KMS-11 (cell line): ENCODE data around the gene DDX5.

Experiments
- H2AFZ ChIP-seq: fragments of 200-600 bp; sonication (generic); 2 replicates; pipeline ENCODE4 v1.6.1; 2016; ENCODE audit warnings: antibody characterized with exemption, mixed run types, low read depth
- H3K27ac ChIP-seq: fragments of 200-600 bp; sonication (generic); 2 replicates; pipeline ENCODE4 v1.6.1; 2016; ENCODE audit warnings: mild to moderate bottlenecking, mixed run types
- H3K27me3 ChIP-seq: fragments of 200-600 bp; sonication (generic); 2 replicates; pipeline ENCODE4 v1.6.1; 2017; ENCODE audit warnings: mild to moderate bottlenecking, low read depth, mixed run types, moderate library complexity; ENCODE audit not compliant: insufficient read depth
- H3K36me3 ChIP-seq: fragments of 200-600 bp; sonication (generic); 2 replicates; pipeline ENCODE4 v1.6.1; 2017; ENCODE audit warnings: mild to moderate bottlenecking, mixed run types; ENCODE audit not compliant: insufficient read depth
- H3K4me1 ChIP-seq: fragments of 200-600 bp; sonication (generic); 2 replicates; pipeline ENCODE4 v1.6.1; 2016; ENCODE audit warnings: mild to moderate bottlenecking, low read depth, mixed run types; ENCODE audit not compliant: poor library complexity, severe bottlenecking
- H3K4me2 ChIP-seq: fragments of 200-600 bp; sonication (generic); 2 replicates; pipeline ENCODE4 v1.7.0; 2016; ENCODE audit warnings: mild to moderate bottlenecking, mixed run types
- H3K4me3 ChIP-seq: fragments of 200-600 bp; sonication (generic); IDR thresholded peaks from 2 replicates; pipeline ENCODE4 v1.6.1; 2017; ENCODE audit warnings: low read depth, low read length, mixed read lengths; ENCODE audit not compliant: insufficient read depth
- H3K79me2 ChIP-seq: fragments of 200-600 bp; sonication (generic); 2 replicates; pipeline ENCODE4 v1.6.1; 2016; ENCODE audit warnings: low read depth, mixed run types; ENCODE audit not compliant: insufficient read depth
- H3K9ac ChIP-seq: fragments of 200-600 bp; sonication (generic); 2 replicates; pipeline ENCODE4 v1.6.1; 2016; ENCODE audit warnings: mild to moderate bottlenecking, mixed run types
- H4K20me1 ChIP-seq: fragments of 200-600 bp; sonication (generic); 2 replicates; pipeline ENCODE4 v1.6.1; 2016; ENCODE audit warnings: mild to moderate bottlenecking, mixed run types; ENCODE audit not compliant: insufficient read depth
- TF ChIP-seq, protein P1 (sequence below): fragments of 200-600 bp; sonication (generic); conservative IDR thresholded peaks from 2 replicates; pipeline ENCODE4 v1.6.1; 2017; ENCODE audit warnings: low read depth, mild to moderate bottlenecking, antibody characterized with exemption, low read length, moderate library complexity, mixed read lengths

Gene DDX5

GRCh38 chr17:64500487-64500859, 5.6 kb downstream of the DDX5 start:
- Histone ChIP-seq H3K9ac (no peak overlapping the region; the same call in 1 of the 2 replicates), H3K27me3 (no peaks in the 10 kb centered on the region), H2AFZ (no peak overlapping the region), H3K4me1 (peaks cover 79% of the 10 kb centered on the region), H3K4me2 (peak overlapping the region; percentile 44; the same call in 1 of the 2 replicates), H3K4me3 (no peak overlapping the region), H3K79me2 (peaks cover 72% of the 10 kb centered on the region), H3K36me3 (peaks cover 61% of the 10 kb centered on the region), H4K20me1 (peaks cover 58% of the 10 kb centered on the region), H3K27ac (peak overlapping the region; percentile 16; the same call in 1 of the 2 replicates)
- TF ChIP-seq, protein P1, sequence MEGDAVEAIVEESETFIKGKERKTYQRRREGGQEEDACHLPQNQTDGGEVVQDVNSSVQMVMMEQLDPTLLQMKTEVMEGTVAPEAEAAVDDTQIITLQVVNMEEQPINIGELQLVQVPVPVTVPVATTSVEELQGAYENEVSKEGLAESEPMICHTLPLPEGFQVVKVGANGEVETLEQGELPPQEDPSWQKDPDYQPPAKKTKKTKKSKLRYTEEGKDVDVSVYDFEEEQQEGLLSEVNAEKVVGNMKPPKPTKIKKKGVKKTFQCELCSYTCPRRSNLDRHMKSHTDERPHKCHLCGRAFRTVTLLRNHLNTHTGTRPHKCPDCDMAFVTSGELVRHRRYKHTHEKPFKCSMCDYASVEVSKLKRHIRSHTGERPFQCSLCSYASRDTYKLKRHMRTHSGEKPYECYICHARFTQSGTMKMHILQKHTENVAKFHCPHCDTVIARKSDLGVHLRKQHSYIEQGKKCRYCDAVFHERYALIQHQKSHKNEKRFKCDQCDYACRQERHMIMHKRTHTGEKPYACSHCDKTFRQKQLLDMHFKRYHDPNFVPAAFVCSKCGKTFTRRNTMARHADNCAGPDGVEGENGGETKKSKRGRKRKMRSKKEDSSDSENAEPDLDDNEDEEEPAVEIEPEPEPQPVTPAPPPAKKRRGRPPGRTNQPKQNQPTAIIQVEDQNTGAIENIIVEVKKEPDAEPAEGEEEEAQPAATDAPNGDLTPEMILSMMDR, result no peak

- Histone ChIP-seq H3K9ac (peak overlapping the region; percentile 41; the same call in 1 of the 2 replicates), H3K4me2 (peak overlapping the region; percentile 44; the same call in 1 of the 2 replicates), H3K79me2 (peaks cover 72% of the 10 kb centered on the region), H3K4me1 (peaks cover 84% of the 10 kb centered on the region), H3K36me3 (peaks cover 59% of the 10 kb centered on the region), H3K4me3 (no peak overlapping the region), H3K27me3 (no peaks in the 10 kb centered on the region), H2AFZ (no peak overlapping the region), H3K27ac (peak overlapping the region; percentile 10; the same call in 1 of the 2 replicates), H4K20me1 (peaks cover 53% of the 10 kb centered on the region)
- TF ChIP-seq, protein P1, result no peak
These were observed 6.1 kb downstream of the DDX5 start for GRCh38 chr17:64499805-64500486.

GRCh38 chr17:64498308-64499203, 7.5 kb downstream of the DDX5 start:
- H3K36me3 ChIP-seq, result peaks cover 45% of the 10 kb centered on the region

GRCh38 chr17:64497565-64498035, 8.5 kb downstream of the DDX5 start:
- peak overlapping the region; percentile 41; the same call in 1 of the 2 replicates for H3K9ac ChIP-seq

More at GRCh38 chr17:64498308-64499203, 7.5 kb downstream of the DDX5 start:
- TF ChIP-seq, protein P1, result no peak
- H3K27me3 ChIP-seq, result no peaks in the 10 kb centered on the region
- peaks cover 72% of the 10 kb centered on the region for H3K79me2 ChIP-seq
- no peak overlapping the region for H3K4me3 ChIP-seq
- H3K9ac ChIP-seq, result peak overlapping the region; percentile 41; the same call in 1 of the 2 replicates
- H3K27ac ChIP-seq, result peak overlapping the region; percentile 59; the same call in 1 of the 2 replicates
- no peak overlapping the region for H2AFZ ChIP-seq
- H3K4me2 ChIP-seq, result peak overlapping the region; percentile 44
- H3K4me1 ChIP-seq, result peaks cover 85% of the 10 kb centered on the region
- peaks cover 39% of the 10 kb centered on the region; the same call in 1 of the 2 replicates for H4K20me1 ChIP-seq

More at GRCh38 chr17:64497565-64498035, 8.5 kb downstream of the DDX5 start:
- Histone ChIP-seq H3K4me1 (peaks cover 76% of the 10 kb centered on the region), H3K27ac (peak overlapping the region; percentile 59), H3K4me2 (peak overlapping the region; percentile 44), H3K79me2 (peaks cover 65% of the 10 kb centered on the region), H3K4me3 (no peak overlapping the region), H4K20me1 (peaks cover 31% of the 10 kb centered on the region; the same call in 1 of the 2 replicates), H2AFZ (peak overlapping the region; percentile 68; the same call in 1 of the 2 replicates), H3K36me3 (peaks cover 35% of the 10 kb centered on the region; the same call in 1 of the 2 replicates), H3K27me3 (no peaks in the 10 kb centered on the region)
- TF ChIP-seq, protein P1, result peak; percentile 60; the same call in 1 of the 2 replicates
